C4-2B (cell line): ENCODE measurements around the gene ZNF521.

Source experiments
- CTCF ChIP-seq: fragments of 450-650 bp; conservative IDR thresholded peaks from 2 replicates; pipeline ENCODE4 v1.5.1; 2017; ENCODE audit warnings: mild to moderate bottlenecking
- ZFX ChIP-seq: fragments of 450-650 bp; IDR thresholded peaks from 2 replicates; pipeline ENCODE4 v1.6.1; 2017

GRCh38 chr18:25190472-25190871 lies 161.5 kb downstream of the ZNF521 start:
- no peak for TF ChIP-seq CTCF
- TF ChIP-seq ZFX: no peak
